Measurements from ENCODE around the gene CRYGA. TPM values are rescaled to one million over a fixed set of nuclear protein-coding genes. Genes with fewer than 3 reads are reported as not detected.

The CRYGA gene
- total RNA-seq (2021), result not detected in 2 replicates
- percentile 16 among the genes with signal in this experiment for Bru-seq, nascent RNA
- not detected for BruChase-seq, experiment 1, labeled RNA remaining after a 2-hour chase
- BruChase-seq, experiment 2, labeled RNA remaining after a 6-hour chase, result not detected
- long read RNA-seq, result 0 reads

- BruUV-seq (replicated peaks), result no TSS peak
- CTCF ChIA-PET, result no interaction called here
Measured at GRCh38 chr2:208163489-208163888, at the start of gene CRYGA. TSS of gene CRYGA (minus strand) at chr2:208163589. CDS start at chr2:208163556, 33 bp downstream.

GRCh38 chr2:208210688-208211451 lies 47.5 kb upstream of the CRYGA start:
- intact Hi-C loops (cut with micrococcal nuclease; ENCODE audit: unreplicated experiment), result no loop called here
- Histone ChIP-seq H3K36me3 (ENCODE audit: insufficient read depth, low read length, poor library complexity, severe bottlenecking) (no peaks in the 10 kb centered on the region), H3K4me1 (ENCODE audit: insufficient read depth, low read length, poor library complexity, severe bottlenecking) (no peaks in the 10 kb centered on the region), H3K4me3 (ENCODE audit: low read depth, low read length, poor library complexity, severe bottlenecking) (no peak overlapping the region), H3K27ac (ENCODE audit: low read depth, low read length, poor library complexity, severe bottlenecking) (no peak overlapping the region), H3K27me3 (replicated peaks; ENCODE audit: insufficient read depth, low read depth, low read length, poor library complexity) (no peaks in the 10 kb centered on the region), H3K9me3 (ENCODE audit: low read depth, low read length, poor library complexity, severe bottlenecking) (no peaks in the 10 kb centered on the region)
- ChIA-PET POLR2A (ENCODE audit: low non-redundant PET) (interaction anchor here (0.6 kb wide), 1 partner anchor 491 kb away, joined by 6 read pairs; no protein-coding TSS in a partner anchor), CTCF (no interaction called here)
- BruUV-seq (replicated peaks), result no TSS peak
- no peak for DNase-seq (ENCODE audit: low spot score)
- TF ChIP-seq CTCF (conservative IDR thresholded peaks at IDR 0.05; ENCODE audit: low read depth, low read length) (no peak), EZH2 (IDR thresholded peaks at IDR 0.05; ENCODE audit: borderline replicate concordance, low read depth, low read length, poor library complexity, severe bottlenecking) (no peak)

More at GRCh38 chr2:208163489-208163888, at the start of gene CRYGA:
- no peaks in the 10 kb centered on the region for H3K4me1 ChIP-seq (ENCODE audit: insufficient read depth, low read length, poor library complexity, severe bottlenecking)
- no peaks in the 10 kb centered on the region for H3K9me3 ChIP-seq (ENCODE audit: low read depth, low read length, poor library complexity, severe bottlenecking)
- no peak within 1 kb of the TSS for H3K4me3 ChIP-seq (ENCODE audit: low read depth, low read length, poor library complexity, severe bottlenecking)
- POLR2A ChIA-PET (ENCODE audit: low non-redundant PET), result no interaction called here
- intact Hi-C loops (cut with micrococcal nuclease; ENCODE audit: unreplicated experiment), result no loop called here
- H3K27ac ChIP-seq (ENCODE audit: low read depth, low read length, poor library complexity, severe bottlenecking), result no peak within 1 kb of the TSS
- no peaks in the 10 kb centered on the region for H3K36me3 ChIP-seq (ENCODE audit: insufficient read depth, low read length, poor library complexity, severe bottlenecking)
- TF ChIP-seq EZH2 (IDR thresholded peaks at IDR 0.05; ENCODE audit: borderline replicate concordance, low read depth, low read length, poor library complexity, severe bottlenecking) (no peak), CTCF (conservative IDR thresholded peaks at IDR 0.05; ENCODE audit: low read depth, low read length) (no peak)
- DNase-seq (ENCODE audit: low spot score), result no peak
- H3K27me3 ChIP-seq (replicated peaks; ENCODE audit: insufficient read depth, low read depth, low read length, poor library complexity), result no peaks in the 10 kb centered on the region

- POLR2A ChIA-PET (ENCODE audit: low non-redundant PET), result no interaction called here
- no peaks in the 10 kb centered on the region for H3K27me3 ChIP-seq (replicated peaks; ENCODE audit: insufficient read depth, low read depth, low read length, poor library complexity)
- H3K4me3 ChIP-seq (ENCODE audit: low read depth, low read length, poor library complexity, severe bottlenecking), result no peak overlapping the region
- TF ChIP-seq EZH2 (IDR thresholded peaks at IDR 0.05; ENCODE audit: borderline replicate concordance, low read depth, low read length, poor library complexity, severe bottlenecking), result no peak
- no peak for TF ChIP-seq CTCF (conservative IDR thresholded peaks at IDR 0.05; ENCODE audit: low read depth, low read length)
- H3K9me3 ChIP-seq (ENCODE audit: low read depth, low read length, poor library complexity, severe bottlenecking), result no peaks in the 10 kb centered on the region
- H3K4me1 ChIP-seq (ENCODE audit: insufficient read depth, low read length, poor library complexity, severe bottlenecking), result no peaks in the 10 kb centered on the region
- H3K36me3 ChIP-seq (ENCODE audit: insufficient read depth, low read length, poor library complexity, severe bottlenecking), result no peaks in the 10 kb centered on the region
- CTCF ChIA-PET, result no interaction called here
- no peak for DNase-seq (ENCODE audit: low spot score)
- intact Hi-C loops (cut with micrococcal nuclease; ENCODE audit: unreplicated experiment), result no loop called here
- H3K27ac ChIP-seq (ENCODE audit: low read depth, low read length, poor library complexity, severe bottlenecking), result no peak overlapping the region
- no TSS peak for BruUV-seq (replicated peaks)
Measured at GRCh38 chr2:208208335-208209085, 45.1 kb upstream of the CRYGA start.
